ENCODE measurements around the gene NPAS2.

DNA sequence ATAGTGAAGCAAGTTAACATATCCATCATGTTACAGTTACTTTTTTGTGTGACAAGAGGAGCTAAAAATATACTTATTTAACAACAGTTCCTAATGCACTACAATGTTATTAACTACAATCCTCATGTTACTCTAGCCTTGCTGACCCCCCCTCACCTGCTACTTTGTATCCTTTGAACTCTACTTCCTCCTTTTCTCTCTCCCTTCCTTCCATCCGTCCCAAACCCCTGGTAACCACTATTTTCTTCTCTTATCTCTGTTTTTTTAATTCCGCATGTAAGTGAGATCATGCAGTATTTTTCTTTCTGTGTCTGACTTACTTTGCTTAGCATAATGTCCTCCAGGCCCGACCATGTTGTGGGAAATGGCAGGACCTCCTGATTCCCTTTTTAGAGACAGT, 59.4 kb downstream of the NPAS2 start:
- TF ChIP-seq, protein P1, sequence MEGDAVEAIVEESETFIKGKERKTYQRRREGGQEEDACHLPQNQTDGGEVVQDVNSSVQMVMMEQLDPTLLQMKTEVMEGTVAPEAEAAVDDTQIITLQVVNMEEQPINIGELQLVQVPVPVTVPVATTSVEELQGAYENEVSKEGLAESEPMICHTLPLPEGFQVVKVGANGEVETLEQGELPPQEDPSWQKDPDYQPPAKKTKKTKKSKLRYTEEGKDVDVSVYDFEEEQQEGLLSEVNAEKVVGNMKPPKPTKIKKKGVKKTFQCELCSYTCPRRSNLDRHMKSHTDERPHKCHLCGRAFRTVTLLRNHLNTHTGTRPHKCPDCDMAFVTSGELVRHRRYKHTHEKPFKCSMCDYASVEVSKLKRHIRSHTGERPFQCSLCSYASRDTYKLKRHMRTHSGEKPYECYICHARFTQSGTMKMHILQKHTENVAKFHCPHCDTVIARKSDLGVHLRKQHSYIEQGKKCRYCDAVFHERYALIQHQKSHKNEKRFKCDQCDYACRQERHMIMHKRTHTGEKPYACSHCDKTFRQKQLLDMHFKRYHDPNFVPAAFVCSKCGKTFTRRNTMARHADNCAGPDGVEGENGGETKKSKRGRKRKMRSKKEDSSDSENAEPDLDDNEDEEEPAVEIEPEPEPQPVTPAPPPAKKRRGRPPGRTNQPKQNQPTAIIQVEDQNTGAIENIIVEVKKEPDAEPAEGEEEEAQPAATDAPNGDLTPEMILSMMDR (IDR thresholded peaks at IDR 0.05; ENCODE audit: low read length), result no peak
- TF ChIP-seq EZH2phosphoT487 (IDR thresholded peaks at IDR 0.05; ENCODE audit: low read length) (no peak), EZH2 (optimal IDR thresholded peaks at IDR 0.05; ENCODE audit: low read depth, low read length) (no peak)

All from MM.1S (cell line).